Measurements from ENCODE around the gene PSMB5.
A peak's percentile ranks its signal among the peaks of the same experiment; 100 is the strongest.

Gene PSMB5

DNA sequence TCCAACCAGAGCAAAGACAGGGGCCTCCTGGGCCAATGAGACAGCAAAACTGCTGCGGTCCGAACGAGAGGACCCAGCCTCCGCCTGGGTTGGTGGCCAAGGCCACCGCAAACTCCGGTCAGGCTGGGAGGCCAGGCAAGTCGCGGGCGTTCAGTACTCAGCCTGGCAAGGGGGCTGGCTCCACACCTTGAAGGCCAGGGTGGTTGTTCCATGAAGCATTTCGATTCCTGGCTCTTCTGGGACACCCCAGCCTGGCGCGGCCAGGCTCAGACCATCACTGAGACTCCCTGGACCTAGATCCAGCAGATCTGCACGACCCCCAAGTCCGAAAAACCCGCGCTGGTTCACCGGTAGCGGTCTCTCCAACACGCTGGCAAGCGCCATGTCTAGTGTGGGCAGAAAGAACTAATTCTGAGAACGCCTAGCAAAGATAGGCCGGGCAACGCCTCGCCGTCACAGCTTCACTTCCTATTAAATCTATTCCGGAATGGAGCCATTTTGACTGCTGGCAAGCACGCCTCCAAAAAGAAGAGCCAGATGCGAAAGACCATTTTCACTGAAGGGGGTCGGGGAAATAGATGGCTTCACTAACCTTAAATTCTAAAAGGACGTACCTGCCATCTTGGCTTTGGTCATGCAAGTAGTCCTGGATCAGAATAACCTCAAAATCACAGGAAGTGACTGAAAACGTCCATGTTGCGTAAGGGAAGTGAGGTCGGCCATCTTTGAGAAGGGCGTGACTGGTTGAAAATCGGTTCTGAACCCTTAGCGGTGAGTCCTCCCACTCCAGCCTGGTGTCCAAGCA, at the start of gene PSMB5:
PSMB5 (minus strand) TSS at position 403 of the 805 bp plus-strand sequence; CDS start at position 384, 19 bp downstream.
- peak; percentile 73 for DNase-seq (ENCODE audit: low read depth)

DNA sequence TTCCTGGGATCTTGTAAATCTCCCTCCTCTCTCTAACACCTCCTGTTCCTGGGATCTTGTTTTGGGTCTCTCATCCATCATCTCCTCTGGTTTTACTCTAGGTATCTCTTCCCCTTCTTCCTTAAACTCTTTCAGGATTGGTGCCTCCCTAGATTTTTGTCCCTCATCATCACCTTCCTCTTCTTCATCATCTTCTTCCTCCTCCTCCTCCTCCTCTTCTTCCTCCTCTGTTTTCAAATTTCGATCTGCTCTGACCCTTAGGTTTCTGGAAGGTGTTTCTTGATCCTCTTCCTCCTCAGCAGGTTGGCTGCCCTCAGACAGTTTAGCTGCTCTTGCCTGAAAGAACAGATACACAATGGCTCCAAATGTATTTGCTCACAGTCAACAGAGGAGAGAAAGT, 45.8 kb upstream of the PSMB5 start:
- DNase-seq (ENCODE audit: low read depth): no peak

DNA sequence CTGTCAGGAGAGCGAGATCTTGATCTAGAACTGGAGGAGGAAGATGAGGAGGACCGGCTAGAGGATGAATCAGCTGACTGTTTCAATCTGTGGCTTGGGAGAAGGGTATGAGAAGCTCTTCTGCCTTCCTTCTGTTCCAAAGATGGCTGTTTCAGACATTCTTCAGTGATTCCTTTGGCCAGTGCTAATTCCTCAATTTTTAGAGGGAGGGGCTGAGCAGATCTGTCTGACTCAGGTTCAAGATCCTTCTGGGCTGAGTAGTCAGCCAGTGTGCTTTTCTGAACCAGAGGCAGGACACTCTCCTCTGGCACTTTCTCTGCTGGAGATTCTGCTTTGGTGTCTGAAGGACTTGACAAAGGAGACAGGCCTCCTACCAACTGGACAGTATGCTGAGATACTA, 45.0 kb upstream of the PSMB5 start:
- DNase-seq (ENCODE audit: low read depth): no peak

DNA sequence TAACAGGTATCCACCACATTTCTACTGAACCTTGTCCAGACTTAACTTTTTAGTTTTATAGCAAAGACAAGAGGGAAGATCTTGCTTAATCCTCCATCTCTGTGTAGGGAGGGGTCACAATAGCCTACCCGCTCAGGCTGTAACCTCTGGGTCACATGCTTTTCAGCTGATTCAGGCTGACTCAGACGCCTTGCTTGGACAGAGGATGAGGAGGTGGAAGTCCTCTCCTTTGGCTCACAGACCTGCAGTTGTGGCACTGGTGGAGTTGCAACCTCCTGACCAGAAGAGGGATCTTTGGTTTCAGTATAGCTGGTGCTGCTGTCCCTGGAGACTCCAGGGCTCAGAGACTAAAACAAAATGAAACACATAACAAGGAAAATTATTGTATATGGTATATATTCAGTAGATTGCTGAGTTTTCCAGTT, 44.0 kb upstream of the PSMB5 start:
- no peak for DNase-seq (ENCODE audit: low read depth)

DNA sequence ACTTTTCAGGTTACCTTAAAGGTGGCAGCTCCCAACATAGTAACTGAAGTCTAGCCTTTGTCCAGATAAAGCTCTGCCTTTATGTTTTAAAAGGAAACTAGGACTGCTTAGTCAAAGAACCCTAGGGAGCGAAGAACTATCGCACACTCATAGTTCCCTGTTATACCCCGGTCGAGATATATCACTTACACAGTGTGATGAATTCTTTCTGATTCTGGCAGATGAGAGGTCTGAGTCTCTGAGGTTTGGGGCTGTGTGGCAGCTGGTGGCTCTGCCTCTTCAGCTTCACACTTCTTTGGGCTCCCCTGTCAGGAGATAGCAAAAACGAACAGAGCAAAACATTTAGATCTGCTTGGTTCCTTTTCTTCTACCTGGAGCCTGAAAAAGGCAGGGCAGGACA, 43.3 kb upstream of the PSMB5 start:
- no peak for DNase-seq (ENCODE audit: low read depth)

DNA sequence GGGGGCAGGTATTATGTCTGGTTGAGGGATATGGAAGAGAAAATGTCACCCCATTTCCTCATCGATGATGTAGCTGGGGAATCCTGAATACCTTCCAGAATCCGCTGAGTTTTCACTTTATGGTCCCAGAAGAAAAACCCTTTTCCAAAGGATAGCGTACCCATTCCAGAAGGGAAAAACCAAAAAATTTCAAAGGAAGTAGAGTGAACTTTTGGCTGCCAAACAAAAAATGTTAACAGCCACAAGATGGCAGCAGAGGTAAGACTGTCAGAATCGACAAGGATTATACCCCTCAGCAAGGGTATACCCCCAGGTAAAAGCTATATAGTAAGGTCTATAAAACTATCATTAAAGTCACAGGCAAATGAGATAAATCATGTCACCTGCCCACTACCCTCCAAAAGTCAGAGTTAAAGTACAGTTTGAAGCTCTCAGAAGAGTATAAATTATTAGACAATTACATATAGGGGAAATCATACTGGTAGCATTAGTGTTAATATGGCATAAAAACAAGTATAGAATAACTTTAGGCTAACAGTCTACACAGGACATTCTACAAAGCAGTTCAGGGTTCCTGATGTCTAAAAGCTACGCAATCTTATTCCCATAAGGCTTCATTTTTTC, 42.2 kb upstream of the PSMB5 start:
- DNase-seq (ENCODE audit: low read depth): no peak

DNA sequence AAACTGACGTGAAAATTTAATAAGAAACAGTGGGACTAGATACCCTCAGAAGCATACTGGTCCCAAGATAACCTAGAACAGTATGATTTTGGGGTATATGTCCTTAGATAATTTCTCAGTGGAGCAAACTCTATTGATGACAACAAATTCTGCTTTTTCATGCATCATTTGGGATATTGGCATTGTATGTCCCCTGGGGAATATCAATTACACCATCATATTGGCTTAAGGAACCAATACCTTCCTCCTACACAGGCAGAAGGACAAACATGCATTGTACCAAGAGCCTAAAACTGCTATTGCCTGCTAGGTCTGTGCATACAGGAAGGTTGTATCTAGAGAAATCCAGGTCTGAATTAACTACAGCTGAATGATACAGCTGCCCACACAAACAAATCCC, 40.2 kb upstream of the PSMB5 start:
- DNase-seq (ENCODE audit: low read depth): no peak

DNA sequence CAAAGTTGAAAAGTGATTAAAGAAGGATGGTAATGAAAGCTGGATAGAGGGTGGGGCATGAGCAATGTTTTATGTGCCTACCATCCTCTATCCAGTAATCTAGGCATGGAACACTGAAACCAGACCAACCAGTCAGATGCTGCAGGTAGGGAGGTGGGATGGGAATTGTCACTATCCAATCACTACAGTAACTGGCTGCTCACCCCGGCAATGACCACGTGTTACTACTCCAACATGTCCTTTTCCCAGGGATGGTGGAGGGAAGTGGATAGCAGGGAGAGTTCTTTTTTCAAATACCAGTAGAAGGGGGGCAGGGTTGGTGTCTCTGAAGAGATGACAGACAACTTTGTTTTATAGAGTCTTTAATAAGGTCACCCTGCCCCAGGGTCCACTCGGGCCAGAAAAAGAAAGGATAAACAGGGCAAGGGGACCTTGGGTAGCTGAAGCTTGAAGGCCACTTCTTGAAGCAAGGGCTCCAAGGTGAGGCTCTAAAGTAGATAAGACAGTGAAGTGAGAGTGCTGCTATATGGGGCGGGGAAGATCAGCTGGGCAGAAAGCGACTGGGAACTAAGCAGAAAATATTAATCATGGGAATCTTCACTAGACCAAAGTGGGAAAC, 37.3 kb upstream of the PSMB5 start:
- DNase-seq (ENCODE audit: low read depth): no peak

DNA sequence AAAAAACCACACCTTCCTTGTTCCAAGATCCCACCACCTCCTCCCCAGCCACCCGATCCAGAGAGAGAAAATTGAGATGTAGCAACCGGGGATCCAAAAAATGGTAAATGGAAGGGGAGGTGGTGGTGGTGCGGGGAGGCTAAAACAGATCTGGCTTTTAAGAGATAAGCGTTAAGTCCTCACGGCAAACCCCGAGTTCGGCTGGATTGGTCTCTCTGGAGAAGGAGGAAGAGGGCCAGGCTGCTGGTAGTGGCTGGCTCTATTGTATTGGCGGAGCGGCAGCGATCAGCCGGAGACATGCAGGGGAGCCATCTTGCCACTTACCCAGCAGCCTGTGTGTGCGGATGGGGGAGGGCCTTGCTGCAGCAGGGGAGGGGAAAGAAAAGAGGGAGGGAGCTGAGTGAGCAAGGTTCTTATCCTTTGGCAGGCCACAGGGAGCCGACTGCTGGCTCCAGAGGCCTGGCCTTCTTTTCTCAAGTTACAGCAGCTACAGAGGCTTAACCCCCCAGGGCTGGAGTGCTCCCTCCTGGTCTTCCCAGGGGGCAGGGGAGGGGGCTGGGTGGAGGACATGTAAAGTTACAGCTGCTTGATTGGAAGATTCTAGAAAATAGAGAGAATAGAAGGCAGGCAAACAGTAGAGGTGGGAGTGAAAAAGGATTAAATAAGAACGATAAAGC, 36.7 kb upstream of the PSMB5 start:
- DNase-seq (ENCODE audit: low read depth): peak; percentile 60

DNA sequence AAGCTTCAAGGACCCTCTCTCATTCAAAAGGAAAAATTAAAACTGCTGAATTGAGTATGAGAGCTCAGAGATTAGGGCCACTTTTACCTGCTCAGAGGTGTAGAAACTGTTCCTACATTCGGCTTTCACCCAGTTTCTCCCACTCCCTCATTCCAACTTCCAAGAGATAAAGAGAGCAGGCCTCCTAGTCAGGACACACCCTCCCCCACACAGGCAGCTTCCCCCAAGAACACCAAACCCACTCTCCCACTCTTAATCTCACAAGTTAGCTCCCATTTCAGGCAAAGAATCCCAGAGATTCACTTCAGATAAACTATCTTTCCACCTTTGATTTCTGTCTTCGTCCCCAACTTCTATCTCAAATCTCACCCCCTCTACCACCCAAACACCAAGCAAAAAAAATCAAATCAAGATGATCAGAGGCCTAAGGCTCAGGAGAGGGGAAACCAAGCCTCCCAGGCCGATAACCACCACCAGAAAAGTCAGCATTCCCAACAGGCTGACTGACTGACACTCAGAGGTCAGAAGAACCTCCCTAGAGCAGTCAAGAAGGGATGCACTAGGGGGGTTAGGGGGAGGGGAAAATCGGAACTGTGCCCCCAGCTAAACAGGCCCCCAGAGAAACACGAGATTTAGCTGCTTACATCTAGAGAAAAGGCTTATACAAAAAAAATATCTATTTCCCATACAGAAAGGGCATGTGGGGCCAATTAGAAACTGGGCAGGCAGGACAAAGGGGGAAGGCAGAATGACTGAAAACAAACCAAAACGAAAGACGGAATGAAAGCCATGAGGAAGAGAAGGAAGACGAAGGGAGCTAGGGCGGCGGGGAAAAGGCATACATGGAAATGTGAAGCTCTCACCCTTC, 35.8 kb upstream of the PSMB5 start:
- no peak for DNase-seq (ENCODE audit: low read depth)

DNA sequence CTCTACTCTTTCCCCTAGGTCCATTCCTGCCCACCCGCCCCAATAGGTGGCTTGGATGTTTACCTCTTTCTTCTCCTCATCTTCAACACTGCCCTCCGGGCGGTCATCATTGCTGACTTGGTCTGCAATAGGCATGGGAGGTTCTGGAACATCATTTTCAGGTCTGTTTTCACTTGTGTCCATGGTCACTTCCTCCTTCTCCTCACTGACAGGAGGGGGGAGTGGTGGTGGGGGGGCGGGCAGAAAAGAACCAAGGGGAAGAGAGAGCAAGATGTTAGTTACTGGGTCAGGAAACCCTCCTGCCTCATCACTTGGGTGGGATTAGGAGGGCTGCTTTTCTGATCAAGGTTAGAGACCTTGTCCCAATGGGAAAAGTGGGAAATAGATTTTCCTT, 34.7 kb upstream of the PSMB5 start:
- DNase-seq (ENCODE audit: low read depth): no peak

DNA sequence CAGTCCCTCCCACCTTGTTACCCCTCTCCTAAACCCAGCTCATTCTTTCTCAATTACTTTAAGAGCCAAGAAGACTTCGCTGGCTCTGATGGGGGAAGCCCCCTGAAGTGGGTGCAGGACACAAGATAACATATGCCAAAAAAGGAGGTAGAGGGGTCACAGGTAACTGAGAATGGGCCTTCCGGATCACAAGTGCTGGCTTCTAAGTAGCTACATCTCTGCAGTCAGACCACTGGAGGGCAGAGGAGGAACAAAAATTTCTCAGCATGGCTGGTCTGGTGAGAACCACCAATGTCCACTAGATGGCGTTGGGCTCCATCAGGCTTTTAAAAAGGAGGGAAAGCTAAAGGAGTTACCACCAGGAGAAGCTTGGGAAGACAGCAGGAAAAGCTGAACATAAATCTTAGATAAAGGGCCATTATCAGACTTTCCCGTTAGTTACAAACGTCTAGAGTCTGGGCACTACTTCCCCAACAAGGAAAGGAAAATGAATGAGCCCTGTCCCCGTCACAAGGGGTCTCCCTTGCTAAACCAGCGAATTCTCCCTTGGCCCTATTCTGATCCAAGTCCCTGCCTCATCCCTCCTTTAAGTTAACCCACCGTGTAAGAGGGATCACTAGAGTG, 34.2 kb upstream of the PSMB5 start:
- peak; percentile 44 for DNase-seq (ENCODE audit: low read depth)

DNA sequence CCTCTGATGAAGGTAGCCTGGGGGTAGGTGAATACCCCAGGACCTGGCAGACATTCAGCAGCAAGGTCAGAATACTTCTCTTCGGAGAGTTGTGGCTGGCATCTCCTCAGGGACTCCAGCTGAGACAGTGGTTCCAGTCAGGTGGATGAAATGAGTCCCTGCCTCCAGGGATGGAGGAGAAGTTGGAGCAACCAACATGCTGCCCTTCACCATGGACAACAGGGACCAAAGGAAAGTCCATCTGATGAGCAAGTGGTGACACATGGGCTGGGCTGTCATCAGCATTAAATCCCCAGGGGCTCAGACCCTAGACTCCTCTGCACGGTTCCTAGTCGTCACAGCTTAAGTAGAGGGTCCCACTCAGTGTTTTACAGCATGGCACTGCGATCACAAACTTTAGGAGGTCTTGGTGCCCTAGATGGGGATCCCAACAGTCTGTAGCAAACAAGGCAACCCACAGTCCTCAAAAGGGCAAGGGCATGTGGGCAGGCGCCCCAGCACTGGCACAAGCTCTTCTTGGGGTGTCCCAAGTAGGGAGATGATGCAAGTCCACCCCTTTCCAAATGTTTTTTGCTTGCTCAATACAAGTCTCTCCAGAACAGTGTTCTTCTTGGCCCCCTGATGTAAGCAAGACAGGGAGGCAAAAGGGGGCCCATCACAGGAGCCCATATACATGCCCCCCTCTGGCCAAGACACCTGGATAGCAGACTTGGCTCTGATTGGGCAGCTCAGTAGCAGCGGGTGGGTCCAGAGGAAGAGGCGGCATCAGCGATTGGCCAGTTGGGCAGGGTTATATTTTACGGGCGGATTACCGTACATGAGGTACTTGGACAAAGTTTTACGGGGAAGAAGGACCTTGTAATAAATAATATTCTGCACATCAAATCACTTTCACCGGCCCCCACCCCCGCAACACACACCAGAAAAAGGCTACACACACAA, 33.4 kb upstream of the PSMB5 start:
- DNase-seq (ENCODE audit: low read depth): no peak

DNA sequence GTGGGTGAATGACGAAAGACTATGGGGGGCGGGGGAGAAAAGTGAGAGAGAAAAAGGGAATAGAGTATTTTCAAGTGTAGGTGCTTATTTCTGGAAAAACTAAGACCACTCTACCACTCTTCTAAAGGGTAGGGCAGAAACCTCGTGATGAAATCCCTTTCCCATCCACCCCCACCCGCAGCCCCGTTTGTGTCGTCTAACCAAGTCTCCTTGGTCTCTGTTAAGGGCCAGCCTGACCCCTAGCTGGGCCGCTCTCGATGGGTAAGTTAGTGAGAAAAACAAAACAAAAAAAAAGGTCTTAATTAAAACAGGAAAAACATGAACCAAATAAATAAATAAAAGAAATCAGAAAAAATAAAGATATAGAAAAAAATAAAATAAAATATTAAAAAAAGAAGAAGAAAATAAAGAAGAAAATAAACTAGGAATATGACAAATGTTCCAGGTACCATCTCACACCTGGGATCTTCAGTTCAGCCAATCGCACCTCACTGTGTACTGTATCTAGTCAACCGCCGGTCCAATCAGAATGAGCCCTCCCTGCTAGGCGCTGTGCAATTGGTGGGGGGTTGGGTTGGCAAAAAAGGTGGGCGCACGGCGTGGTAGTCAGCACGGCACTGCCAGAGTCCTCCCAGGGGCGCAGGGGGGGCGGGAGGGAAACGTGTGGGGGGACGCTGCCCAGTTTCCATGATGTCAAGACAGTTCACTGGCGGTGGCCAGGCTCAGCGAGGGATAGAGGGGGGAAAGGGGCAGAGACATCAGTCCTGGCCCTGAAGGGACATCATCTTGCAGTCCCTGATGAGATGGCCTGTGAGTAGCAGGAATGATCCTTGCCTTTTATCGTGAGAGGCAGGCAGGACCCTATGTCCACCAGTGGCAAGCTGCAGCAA, 32.4 kb upstream of the PSMB5 start:
- no peak for DNase-seq (ENCODE audit: low read depth)

DNA sequence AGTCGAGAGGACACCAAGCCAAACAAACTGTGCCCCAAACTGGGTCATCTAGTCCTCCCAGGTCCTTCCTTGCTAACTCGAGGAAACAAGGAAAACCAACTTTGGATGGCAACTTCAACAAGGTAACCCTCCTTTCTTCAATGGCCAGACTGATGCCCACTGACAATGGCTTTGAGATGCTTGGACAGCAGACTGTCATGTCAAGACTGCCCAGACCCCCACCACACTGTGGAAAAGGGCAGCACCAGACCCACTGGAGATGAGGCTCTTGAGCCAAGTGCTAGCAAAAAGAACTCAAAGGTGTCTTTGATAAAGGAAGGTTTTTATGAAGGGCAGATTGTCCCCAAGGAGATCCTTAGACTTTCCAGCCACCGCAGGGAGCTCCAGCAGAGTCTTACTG, 31.7 kb upstream of the PSMB5 start:
- DNase-seq (ENCODE audit: low read depth): no peak

DNA sequence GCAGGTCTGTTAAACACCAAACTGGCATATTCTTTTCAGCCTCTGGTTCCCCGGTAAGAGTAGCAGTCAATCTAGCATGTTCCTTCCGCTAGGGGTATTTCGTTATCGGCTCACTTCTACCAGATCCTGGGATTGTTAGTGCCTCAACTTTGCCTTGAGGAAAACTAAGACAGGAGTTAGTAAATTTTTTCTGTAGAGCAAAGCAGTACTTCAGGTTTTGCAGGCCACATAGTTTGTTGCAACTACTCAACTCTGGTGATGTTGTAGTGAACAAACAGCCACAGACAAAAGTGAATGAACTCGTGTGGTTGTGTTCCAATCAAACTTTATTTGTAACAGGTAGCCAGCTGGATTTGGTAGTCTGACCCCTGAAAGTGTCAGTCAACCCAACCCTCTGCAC, 28.9 kb upstream of the PSMB5 start:
- no peak for DNase-seq (ENCODE audit: low read depth)

DNA sequence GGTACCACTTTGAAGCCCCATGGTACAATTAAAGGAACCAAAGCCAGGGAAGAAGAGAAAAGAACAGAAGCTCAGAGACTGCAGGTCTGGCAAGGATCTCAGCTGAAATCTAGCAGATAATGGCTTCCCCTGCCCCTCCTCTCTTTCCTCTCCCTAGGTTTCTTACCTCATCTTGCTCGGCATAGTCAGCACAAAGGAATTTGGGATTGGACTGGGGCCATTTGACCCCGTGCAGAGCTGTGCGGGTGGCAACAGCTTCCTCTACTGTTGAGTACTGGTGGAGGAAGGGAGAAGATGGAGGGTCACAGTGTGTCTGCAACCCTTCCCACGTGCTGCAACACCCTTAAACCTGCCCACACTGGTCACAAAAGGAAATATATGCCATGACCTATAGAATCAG, 27.3 kb upstream of the PSMB5 start:
- DNase-seq (ENCODE audit: low read depth): no peak

DNA sequence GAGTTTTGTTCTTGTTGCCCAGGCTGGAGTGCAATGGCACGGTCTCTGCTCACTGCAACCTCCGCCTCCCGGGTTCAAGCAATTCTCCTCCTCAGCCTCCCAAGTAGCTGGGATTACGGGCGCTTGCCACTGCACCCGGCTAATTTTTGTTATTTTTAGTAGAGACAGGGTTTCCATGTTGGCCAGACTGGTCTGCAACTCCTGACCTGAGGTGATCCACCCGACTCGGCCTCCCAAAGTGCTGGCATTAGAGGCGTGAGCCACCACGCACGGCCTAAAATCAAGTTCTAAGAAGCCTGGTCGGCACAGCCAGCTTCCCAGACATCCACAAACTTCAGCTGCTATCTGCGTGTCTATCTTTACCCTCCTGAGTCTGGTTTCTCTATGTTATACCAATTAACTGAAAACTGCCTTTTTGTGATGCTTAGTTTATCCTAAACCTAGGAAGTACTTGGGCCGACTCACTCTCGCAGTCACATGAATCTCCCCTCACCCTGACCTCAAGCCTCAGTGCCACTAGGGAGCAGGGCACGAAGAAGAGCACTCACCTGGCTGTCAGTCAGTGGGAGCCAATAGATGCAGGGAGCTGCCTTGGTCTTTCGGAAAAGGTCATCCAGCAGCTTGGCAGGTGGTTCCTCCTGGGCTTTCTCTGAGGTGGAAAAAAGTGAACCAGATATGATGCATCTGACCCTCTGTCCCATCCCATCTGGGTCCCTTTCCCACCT, 26.0 kb upstream of the PSMB5 start:
- DNase-seq (ENCODE audit: low read depth): no peak

All from activated T-helper 1 cell treated with Interleukin-2 at 50 U/mL for 16 hours (primary cell).